Sigmoid colon (tissue), 4 donors: ENCODE results near the gene PBX3.

Experiments used
- EP300 ChIP-seq, 4 donors: sonication (generic); formaldehyde crosslinking; IDR thresholded peaks; one replicate each; pipeline ENCODE4 v1.6.1; 2017; ENCODE audit warnings: antibody characterized with exemption in 4 of 4
- POLR2A ChIP-seq, 2 donors: fragments of 450-650 bp; IDR thresholded peaks; one replicate each; pipeline ENCODE4 v1.6.1; 2016; ENCODE audit warnings: antibody characterized with exemption in 2 of 2, mild to moderate bottlenecking in 2 of 2, moderate library complexity in 2 of 2
- POLR2AphosphoS5 ChIP-seq, 4 donors: sonication (generic); formaldehyde crosslinking; IDR thresholded peaks; one replicate each; pipeline ENCODE4 v1.6.1; 2017; ENCODE audit warnings: antibody characterized with exemption in 4 of 4
- TF ChIP-seq, protein P1 (sequence below), 4 experiments: fragments of 450-650 bp in 3 of 4; fragments of 200-600 bp in 1 of 4; IDR thresholded peaks; one replicate each; pipeline ENCODE4 v1.5.1; 2016 to 2019; ENCODE audit warnings: antibody characterized with exemption in 4 of 4, mild to moderate bottlenecking in 3 of 4, moderate library complexity in 2 of 4

GRCh38 chr9:125831054-125831453, 83.9 kb downstream of the PBX3 start:
- TF ChIP-seq, protein P1, sequence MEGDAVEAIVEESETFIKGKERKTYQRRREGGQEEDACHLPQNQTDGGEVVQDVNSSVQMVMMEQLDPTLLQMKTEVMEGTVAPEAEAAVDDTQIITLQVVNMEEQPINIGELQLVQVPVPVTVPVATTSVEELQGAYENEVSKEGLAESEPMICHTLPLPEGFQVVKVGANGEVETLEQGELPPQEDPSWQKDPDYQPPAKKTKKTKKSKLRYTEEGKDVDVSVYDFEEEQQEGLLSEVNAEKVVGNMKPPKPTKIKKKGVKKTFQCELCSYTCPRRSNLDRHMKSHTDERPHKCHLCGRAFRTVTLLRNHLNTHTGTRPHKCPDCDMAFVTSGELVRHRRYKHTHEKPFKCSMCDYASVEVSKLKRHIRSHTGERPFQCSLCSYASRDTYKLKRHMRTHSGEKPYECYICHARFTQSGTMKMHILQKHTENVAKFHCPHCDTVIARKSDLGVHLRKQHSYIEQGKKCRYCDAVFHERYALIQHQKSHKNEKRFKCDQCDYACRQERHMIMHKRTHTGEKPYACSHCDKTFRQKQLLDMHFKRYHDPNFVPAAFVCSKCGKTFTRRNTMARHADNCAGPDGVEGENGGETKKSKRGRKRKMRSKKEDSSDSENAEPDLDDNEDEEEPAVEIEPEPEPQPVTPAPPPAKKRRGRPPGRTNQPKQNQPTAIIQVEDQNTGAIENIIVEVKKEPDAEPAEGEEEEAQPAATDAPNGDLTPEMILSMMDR (IDR thresholded peaks at IDR 0.05): no peak
- no peak for TF ChIP-seq POLR2A (IDR thresholded peaks at IDR 0.05)
- TF ChIP-seq EP300 (IDR thresholded peaks at IDR 0.05): no peak
- no peak for TF ChIP-seq POLR2AphosphoS5 (IDR thresholded peaks at IDR 0.05)
